Measurements from ENCODE around the gene GLRX.

Gene GLRX

DNA sequence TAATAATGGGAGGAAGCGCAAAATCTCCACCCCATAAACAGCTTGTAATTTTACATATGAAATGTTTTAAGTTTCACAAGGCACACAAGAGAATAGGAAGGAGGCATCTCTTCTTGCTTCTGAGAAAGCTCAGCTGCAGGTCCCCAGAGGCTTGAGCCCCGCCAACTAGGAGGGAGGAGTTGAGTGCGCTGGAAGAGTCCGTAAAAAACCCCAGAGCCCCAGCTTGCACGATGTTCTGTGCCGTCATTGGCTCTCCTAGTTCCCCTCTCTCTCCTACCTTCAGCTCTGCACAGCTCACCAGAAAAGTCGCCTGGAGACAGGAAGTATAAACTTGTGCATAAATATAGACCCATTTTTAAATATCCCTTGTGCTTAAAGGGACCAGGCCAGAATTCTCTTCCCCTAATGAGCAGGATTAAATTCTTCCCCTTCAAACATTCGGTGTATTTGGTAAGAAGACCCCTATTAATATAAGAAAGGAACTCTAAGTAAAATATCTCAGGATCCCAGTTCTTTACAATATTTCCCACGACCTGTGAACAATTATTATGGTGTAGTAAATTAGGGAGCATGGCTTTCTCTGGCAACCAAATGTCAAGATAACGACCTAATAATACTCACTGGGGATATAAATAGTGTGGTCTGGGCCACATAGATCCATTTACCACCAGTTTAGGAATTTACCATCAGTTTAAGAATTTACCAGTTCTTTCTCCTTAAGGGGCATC lies 13.7 kb downstream of the GLRX start:
- no peak for DNase-seq (ENCODE audit: low read depth)

DNA sequence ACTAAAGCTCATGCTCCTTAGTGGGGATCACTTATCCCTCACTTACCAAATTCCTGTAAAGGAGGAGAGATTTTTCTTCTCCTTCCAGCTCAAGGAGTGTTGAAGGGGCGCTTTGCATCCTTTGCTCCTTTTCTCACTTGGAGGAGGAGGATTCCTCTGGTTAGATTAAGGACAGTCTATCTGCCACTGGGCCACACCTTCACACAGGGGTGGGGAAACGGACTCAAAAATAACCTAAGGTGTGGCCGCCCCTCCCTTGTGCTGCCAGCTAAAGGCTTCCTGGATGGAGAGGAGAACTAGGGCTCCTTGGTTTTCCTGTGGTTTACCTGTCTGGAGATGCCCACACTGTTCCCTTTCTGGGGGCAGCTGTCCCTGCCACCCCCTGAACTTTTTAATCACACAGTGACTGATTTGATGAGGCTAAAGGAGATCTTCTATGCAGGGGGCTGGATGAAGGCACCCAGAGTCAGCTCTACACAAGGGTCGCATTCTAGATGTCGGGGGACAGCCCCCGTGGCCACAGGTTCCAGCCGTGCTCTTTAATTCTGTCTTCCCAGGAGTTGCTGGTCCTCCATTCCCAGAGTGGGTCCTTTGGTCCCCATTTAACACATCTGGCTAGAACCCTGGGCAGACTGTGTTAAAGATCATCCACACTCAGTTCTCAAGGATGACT lies 14.4 kb downstream of the GLRX start:
- DNase-seq (ENCODE audit: low read depth) = no peak

DNA sequence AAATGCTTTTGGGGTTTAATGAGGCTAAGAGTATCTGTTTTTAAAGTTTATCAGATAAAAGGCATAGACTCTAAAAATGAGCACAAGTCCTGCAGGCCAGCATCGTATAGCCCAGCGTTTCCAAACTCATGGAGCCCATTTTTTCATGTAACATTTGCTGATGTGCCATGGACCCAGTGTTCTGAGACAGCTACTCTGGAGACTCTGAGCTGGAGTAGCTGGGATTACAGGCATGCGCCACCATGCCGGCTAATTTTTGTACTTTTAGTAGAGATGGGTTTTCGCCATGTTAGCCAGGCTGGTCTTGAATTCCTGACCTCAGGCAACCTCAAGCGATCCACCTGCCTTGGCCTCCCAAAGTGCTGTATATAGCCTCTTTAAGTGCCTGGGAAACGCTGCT lies 15.8 kb downstream of the GLRX start:
- DNase-seq (ENCODE audit: low read depth) = no peak

DNA sequence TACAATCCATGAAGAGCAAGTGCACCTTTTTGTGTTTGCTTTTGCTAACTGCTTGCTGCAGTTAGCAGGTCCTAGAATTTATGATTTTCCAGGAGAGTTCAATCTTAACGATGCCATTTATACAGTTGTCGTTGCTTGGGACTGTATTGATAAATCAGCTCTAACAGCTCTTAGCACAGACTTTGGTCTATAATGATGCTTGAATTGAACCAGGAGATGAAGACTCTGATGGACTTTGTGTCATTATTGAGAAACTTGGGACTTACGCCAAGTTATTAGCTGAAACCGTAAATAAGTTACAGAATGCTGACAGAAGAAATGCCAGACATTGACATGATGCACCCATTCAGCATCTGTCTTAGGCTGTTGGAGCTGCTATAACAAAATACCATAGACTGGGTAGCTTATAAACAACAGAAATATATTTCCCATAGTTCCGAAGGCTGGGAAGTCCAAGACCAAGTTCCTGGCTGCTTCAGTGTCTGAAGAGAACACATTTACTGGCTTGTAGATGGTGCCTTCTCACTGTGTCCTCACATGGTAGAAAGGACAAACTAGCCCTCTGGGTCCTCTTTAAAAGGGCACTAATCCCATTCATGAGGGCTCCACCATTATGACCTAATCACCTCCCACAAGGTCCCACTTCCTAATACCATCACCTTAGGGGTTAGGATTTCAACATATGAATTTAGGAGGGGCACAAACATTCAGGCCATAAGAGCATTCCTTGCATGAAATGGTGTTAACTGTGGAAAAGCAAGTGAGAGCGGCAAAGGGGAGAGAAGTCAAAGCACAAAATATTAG lies 17.6 kb downstream of the GLRX start:
- DNase-seq (ENCODE audit: low read depth) = no peak

DNA sequence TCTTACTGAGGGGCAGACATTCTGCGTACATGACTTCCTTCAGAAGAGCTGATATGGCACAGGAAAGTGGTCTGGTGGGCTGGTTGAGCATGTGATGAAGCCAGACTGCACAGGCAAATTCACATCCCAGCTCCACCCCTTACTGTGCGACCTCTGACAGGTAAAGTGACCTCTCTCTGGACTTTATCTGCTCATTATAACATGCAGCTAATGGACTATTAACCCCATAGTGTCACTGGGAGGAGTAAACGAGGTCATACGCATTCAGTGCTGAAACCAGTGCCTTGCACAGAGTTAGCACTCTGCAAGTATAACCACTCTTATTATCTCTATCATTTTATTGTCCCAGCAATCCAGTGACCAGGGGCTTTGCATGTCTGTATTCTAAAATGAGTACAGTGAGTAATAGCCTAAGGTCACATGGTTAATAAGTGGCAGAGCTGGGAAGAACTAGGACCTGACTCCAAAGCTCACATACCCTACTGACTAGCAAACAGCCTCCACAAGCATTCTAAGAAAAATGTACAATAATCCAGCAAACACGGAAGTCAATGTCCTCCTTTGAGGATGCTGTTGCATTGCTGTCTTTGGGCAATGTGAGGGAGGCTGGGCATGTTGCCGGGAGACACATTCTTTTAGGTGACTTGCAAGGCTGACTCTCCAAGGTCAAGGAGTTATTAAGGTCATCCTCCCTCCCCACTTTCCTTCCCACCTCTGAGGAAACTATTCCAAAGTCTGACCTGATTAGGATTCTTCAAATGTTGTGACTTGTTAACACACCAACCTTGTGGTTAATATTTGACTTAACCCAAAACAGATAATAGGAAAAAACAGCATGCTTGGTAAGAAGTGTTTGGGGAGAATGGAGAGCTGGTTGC lies 19.0 kb downstream of the GLRX start:
- no peak for DNase-seq (ENCODE audit: low read depth)

DNA sequence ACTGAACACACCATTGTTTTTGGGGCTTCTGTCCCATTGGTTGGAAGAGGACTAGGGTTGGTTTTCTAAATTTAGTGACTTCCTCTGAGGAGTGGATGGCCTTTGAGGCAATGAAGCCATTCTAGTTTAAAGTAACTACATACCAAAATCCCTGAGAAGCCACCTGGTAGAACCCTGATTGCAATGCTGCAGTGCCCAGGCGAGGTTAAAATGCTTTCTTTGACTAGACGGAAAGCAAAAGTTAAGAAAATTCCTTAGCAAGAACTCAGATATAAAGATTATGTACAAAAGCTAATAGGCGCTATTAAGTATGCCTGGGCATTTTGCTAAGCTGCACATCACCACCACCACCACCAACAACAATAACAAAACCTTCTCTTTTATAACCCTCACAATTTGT lies 20.6 kb downstream of the GLRX start:
- no peak for DNase-seq (ENCODE audit: low read depth)

DNA sequence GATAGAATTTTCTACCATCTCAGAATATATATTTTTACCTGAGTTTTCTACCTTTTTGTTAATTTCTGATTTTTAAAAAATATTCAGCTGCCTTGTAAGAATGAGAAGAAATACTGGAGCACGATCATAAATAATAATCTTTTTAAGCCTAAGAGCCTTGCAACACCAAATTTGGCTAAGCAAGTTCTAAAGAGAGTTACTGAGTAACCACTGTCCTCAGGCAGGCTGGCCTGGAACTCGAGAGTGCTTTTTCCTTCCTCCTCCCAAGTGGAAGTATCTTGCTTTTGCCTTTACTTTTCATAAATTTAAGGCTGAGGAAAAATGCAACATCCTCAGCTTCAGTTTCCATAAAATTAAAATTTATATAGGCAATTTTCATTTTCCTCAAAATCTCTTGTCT lies 21.0 kb downstream of the GLRX start:
- no peak for DNase-seq (ENCODE audit: low read depth)

DNA sequence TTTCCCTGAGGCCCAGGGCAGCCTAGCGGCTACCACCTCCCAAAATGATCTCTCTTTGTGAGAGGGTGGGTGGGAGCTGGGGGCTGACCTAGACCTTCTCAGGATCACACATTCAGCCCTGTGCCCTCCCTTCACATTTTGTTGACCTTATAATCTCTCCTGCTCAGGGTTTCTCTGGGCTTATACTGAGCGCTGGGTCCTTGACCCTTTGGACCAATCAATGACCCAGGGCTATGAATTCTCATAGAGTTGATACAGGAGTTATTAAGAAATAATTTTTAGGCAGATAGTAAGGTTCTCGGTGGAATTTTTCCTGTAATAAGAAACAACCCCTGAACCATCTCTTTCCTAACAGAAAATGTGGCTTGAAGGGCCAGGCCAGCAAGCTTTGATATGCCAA lies 22.0 kb downstream of the GLRX start:
- DNase-seq (ENCODE audit: low read depth) = no peak

DNA sequence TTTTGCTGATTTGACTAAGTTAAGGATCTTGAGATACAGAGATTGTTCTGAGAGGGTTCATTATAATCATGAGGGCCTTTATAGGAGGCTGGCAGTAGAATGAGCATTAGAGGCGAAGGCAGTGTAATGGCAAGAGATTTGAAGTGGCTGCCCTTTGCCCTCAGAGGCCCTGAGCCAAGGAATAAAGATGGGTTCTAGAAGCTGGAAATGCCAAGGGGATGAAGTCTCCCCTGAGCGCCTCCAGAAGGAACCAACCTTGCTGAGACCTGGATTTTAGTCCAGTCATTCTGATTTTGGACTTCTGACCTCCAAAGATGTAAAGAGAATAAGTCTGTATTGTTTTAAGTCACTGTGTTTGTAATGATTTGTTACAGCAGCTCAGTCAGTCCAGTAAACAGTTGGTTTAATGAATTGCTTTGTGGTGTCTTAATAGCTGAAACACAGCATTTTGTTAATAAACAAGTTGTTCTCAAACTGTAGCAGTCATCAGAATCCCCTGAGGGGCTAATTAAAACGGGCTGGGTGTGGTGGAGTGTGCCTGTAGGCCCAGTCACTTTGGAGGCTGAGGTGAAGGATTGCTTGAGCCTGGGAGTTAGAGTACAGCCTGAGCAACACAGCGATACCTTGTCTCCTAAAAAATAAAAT lies 23.2 kb downstream of the GLRX start:
- no peak for DNase-seq (ENCODE audit: low read depth)

DNA sequence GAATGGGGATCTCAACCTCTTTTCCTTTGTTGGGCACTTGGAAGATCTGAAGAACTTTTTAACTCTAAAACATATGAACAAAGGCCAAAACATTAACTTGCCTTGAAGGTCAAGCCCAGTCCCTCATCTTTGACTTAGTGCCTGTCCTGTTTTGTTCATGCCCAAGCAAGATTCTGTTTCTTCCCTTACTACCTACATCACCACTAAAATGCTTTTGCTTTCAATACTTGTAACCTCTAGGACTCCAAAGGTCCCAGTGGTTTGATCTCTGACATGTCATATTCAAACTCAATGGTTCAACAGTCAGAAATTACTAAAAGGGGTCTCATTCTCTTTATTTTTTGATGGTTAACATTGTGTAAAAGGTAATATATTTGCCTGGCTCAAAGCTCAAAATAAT lies 24.0 kb downstream of the GLRX start:
- no peak for DNase-seq (ENCODE audit: low read depth)

DNA sequence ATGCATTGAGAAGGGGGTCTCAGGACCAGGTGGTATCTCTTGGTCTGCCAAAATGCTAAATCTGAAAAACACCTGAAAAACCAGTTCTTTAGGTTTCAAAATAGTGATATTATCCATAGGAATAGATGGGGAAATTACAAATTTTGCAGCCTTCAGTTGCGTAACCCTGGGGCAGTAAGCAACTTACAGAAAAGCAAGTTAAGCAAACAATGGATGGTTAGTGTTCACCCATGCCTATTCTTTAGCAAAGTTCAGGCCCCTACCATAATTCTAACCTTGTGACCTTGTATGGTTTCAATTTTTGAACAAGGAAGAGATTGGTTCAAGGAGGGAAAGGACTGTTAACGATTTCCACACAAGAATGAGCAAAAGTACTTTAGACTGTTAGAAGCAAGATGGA lies 24.5 kb downstream of the GLRX start:
- DNase-seq (ENCODE audit: low read depth) = no peak

DNA sequence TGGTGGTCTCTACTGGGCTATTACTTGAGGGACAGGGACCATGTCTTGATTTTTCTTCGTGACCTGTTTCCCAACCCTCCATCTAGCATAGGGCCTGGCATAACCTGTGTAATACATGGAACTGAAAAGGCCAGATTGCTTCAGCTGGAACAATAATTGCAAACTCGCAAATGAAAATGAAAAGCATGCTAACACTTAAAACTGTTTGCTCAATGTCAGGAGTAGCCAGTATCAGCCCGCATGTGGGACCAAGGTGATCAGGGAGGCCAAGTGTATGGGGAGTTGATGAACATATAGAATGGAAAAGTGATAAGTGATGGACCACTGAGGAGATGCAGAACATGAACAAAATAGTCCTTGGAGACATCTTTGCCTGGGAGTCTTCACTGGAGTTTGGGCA lies 25.2 kb downstream of the GLRX start:
- DNase-seq (ENCODE audit: low read depth) = no peak

DNA sequence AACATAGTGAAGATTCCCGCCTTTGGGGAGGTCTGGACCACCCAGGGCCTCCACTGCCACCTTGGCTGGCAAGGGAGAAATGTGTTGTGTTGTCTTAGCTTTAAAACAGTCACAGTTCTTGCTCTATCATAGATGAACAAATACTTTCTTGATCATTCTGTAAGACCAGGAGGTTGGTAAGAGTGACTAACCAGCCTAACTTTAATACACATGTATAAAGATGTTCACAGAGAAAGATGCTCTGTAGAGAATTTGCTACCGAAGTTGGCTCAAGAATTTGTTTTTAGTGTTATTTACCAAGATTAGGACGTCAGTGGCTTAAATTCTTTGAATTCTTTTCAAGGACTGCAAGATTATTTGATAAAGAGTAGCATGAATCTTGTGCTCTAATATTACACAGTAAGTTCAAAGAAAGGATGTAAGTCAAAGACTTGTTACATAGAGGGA lies 28.4 kb downstream of the GLRX start:
- peak; percentile 93 for DNase-seq (ENCODE audit: low read depth)

DNA sequence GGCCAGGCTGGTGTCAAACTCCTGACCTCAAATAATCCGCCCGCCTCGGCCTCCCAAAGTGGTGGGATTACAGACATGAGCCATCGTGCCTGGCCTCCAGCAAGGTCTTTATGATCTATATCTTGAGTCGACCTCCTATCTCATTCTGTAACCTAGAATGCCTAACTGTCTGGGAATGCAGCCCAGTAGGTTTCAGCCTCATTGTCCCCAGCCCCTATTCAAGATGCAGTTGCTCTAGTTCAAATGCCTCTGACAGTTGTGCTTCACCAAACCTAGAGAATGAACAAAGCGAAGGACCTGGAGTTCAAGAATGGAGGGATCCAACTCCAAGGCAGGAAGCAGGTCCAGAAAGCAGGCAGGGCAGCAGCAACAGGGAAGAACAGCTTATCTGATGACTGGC lies 30.8 kb downstream of the GLRX start:
- peak; percentile 44 for DNase-seq (ENCODE audit: low read depth)

DNA sequence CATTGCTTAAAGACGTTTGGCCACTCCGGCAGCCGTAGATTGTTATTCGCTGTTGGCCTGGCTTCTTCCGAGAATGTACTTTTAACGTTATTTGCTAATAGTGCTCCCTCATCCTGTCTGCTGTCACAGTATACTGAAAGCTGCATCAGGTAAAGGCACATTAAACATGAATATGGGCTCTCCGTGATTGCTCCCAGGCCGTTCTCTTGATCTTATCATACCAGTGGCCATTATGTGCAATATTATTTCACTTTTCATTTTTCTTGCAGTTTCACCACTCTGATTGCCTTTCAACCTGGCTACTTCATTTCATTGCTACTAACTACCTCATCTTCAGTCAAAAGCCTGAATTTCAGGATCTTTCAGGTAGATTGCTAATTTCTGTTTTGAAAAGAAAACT lies 34.0 kb downstream of the GLRX start:
- no peak for DNase-seq (ENCODE audit: low read depth)

DNA sequence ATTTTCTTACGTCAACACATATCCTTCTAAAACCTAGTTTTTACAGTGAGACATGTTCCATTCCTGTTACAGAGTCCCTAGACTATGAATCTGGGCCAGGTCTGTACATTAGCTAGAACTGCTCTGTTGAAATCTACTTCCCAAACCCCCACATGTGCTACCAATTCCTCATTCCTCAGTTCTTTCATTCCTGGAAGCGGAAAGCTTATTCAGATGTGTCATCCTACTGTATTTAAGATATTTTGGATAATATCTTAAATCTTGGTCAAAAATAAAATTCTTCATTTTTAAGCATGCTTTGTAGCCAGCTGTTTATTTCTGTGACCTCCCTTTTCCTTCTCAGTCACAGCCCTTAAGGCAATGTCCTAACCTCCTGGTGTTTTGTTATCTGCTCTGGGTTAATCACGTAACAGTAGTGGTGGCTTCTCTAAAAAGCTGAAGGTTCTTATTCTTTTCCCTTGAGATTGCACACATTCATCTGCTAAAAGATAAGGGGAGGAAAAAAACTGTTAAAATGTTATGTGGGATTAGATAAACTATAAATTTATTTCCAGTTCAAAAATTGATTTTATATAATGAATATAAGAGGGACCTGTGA lies 35.6 kb downstream of the GLRX start:
- DNase-seq (ENCODE audit: low read depth) = peak; percentile 77

DNA sequence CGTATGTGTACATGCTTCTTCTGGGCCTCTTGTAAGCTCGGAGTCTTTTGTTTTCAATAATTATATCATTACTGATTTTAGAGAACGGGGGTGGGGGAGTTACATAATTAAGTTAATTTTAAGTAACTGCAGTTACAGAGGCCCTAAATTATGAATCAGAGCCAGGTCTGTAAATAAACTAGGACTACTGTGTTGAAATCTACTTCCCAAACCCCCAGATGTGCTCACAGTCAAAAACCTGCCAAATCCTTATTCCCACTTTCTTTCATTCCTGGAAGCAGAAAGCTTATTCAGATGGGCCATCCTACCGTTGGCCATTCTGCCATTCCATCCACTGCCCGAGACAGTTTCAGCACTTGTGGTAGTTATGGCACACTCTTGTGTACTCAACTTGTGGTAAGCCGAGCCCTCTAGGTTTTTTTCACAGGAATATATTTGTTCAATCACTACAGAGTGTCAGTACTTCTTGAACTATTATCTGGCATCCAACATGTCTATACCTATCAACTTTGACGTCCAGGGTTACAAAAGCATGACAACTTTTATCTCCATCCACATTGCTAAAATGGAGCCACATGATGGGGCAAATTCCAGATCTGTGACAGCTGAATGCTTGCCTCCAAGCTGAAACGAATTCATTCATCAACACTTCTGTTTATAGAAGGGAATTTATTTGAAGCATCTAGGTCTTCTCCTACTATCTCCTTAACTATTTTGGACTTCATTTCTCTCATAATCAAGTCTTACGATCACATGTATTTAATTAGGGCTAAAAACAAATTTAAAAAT lies 37.8 kb downstream of the GLRX start:
- DNase-seq (ENCODE audit: low read depth) = no peak

DNA sequence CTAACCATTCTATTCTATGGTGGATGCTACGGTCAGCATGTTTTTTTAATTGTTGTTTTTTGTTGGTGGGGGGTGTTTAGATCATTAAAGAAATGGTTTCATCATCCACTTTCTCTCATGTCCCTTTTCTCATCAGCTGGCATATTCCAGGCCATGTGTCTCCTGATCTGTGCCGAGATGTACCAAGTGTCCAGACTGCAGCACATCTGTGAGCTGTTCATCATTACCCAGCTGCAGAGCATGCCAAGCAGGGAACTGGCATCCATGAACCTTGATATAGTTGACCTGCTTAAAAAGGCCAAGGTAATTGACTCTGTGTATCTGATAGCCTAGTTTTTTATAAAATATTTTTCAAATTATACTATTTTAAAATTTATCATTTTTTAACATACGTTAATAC lies 38.9 kb downstream of the GLRX start:
- no peak for DNase-seq (ENCODE audit: low read depth)

DNA sequence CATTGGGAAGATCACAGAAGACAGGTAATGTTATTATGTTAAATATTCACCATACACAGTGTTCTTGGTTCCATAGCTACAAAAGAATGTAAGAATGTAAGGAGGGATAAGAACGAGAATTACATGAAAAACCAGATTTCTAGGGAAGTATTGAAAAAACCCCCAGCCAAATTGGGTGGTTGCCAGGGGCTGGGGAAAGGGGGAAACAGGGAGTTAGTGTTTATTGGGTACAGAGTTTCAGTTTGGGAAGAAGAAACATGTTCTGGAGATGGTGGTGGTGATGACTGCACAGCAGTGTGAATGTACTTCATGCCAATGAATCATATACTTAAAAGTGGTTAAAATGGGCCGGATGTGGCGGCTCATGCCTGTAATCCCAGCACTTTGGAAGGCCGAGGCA lies 40.3 kb downstream of the GLRX start:
- peak; percentile 39 for DNase-seq (ENCODE audit: low read depth)

DNA sequence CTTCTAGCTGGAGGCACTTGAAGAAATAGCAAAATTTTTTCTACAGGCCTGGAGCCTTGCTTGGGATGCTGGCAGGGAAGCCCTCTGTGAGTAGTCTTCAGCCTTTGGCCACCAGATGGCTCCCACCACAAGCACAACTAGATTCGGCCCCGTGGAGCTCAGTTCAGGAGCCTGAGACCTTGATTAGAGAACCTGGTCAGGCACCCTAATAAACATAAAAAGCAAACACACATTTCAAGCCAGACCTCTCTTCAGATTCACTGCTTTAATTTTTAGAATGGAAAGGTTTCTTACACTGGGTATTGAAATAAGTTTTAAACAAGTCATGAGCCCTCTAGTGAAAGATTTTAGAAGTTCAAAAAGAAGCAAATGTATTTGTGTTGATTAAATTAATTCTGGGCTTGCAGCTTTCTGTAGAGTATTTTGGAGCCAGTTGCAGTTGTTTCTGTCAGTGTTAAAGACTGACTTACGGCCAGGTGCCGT lies 41.4 kb downstream of the GLRX start:
- DNase-seq (ENCODE audit: low read depth) = peak; percentile 81

Data from amniotic epithelial cell (primary cell).